ENCODE results near the gene PIGU.

DNA sequence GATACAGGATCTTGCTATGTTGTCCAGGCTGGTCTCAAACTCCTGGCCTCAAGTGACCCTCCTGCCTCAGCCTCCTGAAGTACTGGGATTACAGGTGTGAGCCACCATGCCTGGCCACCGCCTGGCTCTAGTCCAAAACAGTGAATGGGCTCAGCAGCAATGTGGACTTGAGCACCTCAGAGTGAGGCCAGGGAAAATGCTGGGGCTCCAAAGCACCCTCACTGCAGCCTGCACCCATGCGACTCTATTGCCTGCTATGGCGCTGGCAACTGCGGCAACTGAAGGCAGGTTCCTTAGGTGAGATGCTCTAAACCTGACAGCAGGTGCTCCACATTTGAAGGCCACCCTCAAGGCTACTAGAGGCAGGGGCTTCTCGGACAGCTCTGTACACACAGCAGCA, 91.9 kb downstream of the PIGU start:
- TF ChIP-seq SIN3A (IDR thresholded peaks at IDR 0.05; ENCODE audit: borderline replicate concordance, insufficient read depth, low read length) (no peak), FOXP2 (optimal IDR thresholded peaks at IDR 0.05; ENCODE audit: borderline replicate concordance, extremely low read depth, extremely low read length, insufficient read depth) (no peak), POLR2AphosphoS5 (IDR thresholded peaks at IDR 0.05; ENCODE audit: low read depth, low read length) (no peak)
- TF ChIP-seq, protein P1, sequence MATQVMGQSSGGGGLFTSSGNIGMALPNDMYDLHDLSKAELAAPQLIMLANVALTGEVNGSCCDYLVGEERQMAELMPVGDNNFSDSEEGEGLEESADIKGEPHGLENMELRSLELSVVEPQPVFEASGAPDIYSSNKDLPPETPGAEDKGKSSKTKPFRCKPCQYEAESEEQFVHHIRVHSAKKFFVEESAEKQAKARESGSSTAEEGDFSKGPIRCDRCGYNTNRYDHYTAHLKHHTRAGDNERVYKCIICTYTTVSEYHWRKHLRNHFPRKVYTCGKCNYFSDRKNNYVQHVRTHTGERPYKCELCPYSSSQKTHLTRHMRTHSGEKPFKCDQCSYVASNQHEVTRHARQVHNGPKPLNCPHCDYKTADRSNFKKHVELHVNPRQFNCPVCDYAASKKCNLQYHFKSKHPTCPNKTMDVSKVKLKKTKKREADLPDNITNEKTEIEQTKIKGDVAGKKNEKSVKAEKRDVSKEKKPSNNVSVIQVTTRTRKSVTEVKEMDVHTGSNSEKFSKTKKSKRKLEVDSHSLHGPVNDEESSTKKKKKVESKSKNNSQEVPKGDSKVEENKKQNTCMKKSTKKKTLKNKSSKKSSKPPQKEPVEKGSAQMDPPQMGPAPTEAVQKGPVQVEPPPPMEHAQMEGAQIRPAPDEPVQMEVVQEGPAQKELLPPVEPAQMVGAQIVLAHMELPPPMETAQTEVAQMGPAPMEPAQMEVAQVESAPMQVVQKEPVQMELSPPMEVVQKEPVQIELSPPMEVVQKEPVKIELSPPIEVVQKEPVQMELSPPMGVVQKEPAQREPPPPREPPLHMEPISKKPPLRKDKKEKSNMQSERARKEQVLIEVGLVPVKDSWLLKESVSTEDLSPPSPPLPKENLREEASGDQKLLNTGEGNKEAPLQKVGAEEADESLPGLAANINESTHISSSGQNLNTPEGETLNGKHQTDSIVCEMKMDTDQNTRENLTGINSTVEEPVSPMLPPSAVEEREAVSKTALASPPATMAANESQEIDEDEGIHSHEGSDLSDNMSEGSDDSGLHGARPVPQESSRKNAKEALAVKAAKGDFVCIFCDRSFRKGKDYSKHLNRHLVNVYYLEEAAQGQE (IDR thresholded peaks at IDR 0.05; ENCODE audit: insufficient read depth in 1 of 2, low read depth in 2 of 2, low read length in 2 of 2): no peak

Data from PFSK-1 (cell line).